H9 (cell line): ENCODE measurements around the gene LRP2BP. TPM values are rescaled to one million over a fixed set of nuclear protein-coding genes. Genes with fewer than 3 reads are reported as not detected.

Experiments
- DNase-seq: peaks from one replicate; pipeline ENCODE4 v3.0.0-alpha.2; 2017
- H2AFZ ChIP-seq: one replicate; pipeline ENCODE4 v1.6.1; 2013; ENCODE audit warnings: mild to moderate bottlenecking, low read length, control low read depth, moderate library complexity
- H2AK5ac ChIP-seq: 2 replicates; pipeline ENCODE4 v1.6.1; 2013; ENCODE audit warnings: low read length, control low read depth, mixed read lengths; ENCODE audit not compliant: insufficient read length
- H2BK120ac ChIP-seq: one replicate; pipeline ENCODE4 v1.6.1; 2013; ENCODE audit warnings: low read depth, mild to moderate bottlenecking, low read length, control low read depth, inconsistent platforms; ENCODE audit not compliant: poor library complexity, severe bottlenecking
- H2BK12ac ChIP-seq: 2 replicates; pipeline ENCODE4 v1.6.1; 2013; ENCODE audit warnings: low read length, control low read depth, mixed read lengths, low read depth; ENCODE audit not compliant: insufficient read length
- H2BK15ac ChIP-seq: 2 replicates; pipeline ENCODE4 v1.6.1; 2013; ENCODE audit warnings: low read depth, low read length, control low read depth
- H2BK20ac ChIP-seq: one replicate; pipeline ENCODE4 v1.6.1; 2013; ENCODE audit warnings: low read depth, mild to moderate bottlenecking, low read length, control low read depth, inconsistent platforms; ENCODE audit not compliant: poor library complexity, severe bottlenecking
- H2BK5ac ChIP-seq: 2 replicates; pipeline ENCODE4 v1.6.1; 2013; ENCODE audit warnings: low read length, control low read depth, mixed read lengths; ENCODE audit not compliant: insufficient read length
- H3K14ac ChIP-seq: 2 replicates; pipeline ENCODE4 v1.6.1; 2013; ENCODE audit warnings: low read length, control low read depth; ENCODE audit not compliant: insufficient read depth
- H3K18ac ChIP-seq: 2 replicates; pipeline ENCODE4 v1.6.1; 2013; ENCODE audit warnings: low read depth, mild to moderate bottlenecking, mixed read lengths, low read length, control low read depth; ENCODE audit not compliant: insufficient read length
- H3K23ac ChIP-seq: 2 replicates; pipeline ENCODE4 v1.6.1; 2013; ENCODE audit warnings: low read length, control low read depth, mixed read lengths, low read depth; ENCODE audit not compliant: insufficient read length
- H3K23me2 ChIP-seq: 2 replicates; pipeline ENCODE4 v1.6.1; 2013; ENCODE audit warnings: low read depth, mild to moderate bottlenecking, mixed read lengths, low read length, control low read depth; ENCODE audit not compliant: insufficient read length, poor library complexity, severe bottlenecking
- H3K27ac ChIP-seq: 2 replicates; pipeline ENCODE4 v1.5.1; 2013; ENCODE audit warnings: low read length, control low read depth, mixed read lengths, low read depth; ENCODE audit not compliant: insufficient read length
- H3K27me3 ChIP-seq: 2 replicates; pipeline ENCODE4 v1.6.1; 2013; ENCODE audit warnings: low read length, control low read depth, inconsistent platforms; ENCODE audit not compliant: insufficient read depth
- H3K4ac ChIP-seq: 2 replicates; pipeline ENCODE4 v1.6.1; 2013; ENCODE audit warnings: low read depth, mild to moderate bottlenecking, control low read depth, inconsistent platforms, low read length, moderate library complexity
- H3K4me1 ChIP-seq: 2 replicates; pipeline ENCODE4 v1.6.1; 2013; ENCODE audit warnings: low read length, control low read depth, inconsistent platforms; ENCODE audit not compliant: insufficient read depth
- H3K4me2 ChIP-seq: 2 replicates; pipeline ENCODE4 v1.6.1; 2013; ENCODE audit warnings: low read length, control low read depth, mixed read lengths; ENCODE audit not compliant: insufficient read length, insufficient read depth
- H3K56ac ChIP-seq: 2 replicates; pipeline ENCODE4 v1.6.1; 2013; ENCODE audit warnings: low read depth, mild to moderate bottlenecking, mixed read lengths, low read length, control low read depth; ENCODE audit not compliant: insufficient read length
- H3K79me1 ChIP-seq: 2 replicates; pipeline ENCODE4 v1.6.1; 2013; ENCODE audit warnings: low read depth, mild to moderate bottlenecking, moderate library complexity, low read length, control low read depth, inconsistent platforms; ENCODE audit not compliant: insufficient read depth, poor library complexity, severe bottlenecking
- H3K79me2 ChIP-seq: 2 replicates; pipeline ENCODE4 v1.6.1; 2013; ENCODE audit warnings: low read length, control low read depth, inconsistent platforms; ENCODE audit not compliant: insufficient read depth
- H3K9ac ChIP-seq: 2 replicates; pipeline ENCODE4 v1.6.1; 2013; ENCODE audit warnings: low read length, control low read depth, mixed read lengths; ENCODE audit not compliant: insufficient read length; ENCODE audit errors: extremely low read depth
- H3K9me3 ChIP-seq: one replicate; pipeline ENCODE4 v1.6.1; 2013; ENCODE audit warnings: low read depth, low read length, inconsistent platforms; ENCODE audit not compliant: control insufficient read depth
- H3T11ph ChIP-seq: one replicate; pipeline ENCODE4 v1.6.1; 2013; ENCODE audit warnings: mild to moderate bottlenecking, low read length, control low read depth, inconsistent platforms
- H4K20me1 ChIP-seq: one replicate; pipeline ENCODE4 v1.6.1; 2013; ENCODE audit not compliant: control insufficient read depth, insufficient read length, insufficient read depth
- H4K5ac ChIP-seq: 2 replicates; pipeline ENCODE4 v1.6.1; 2013; ENCODE audit warnings: low read depth, mild to moderate bottlenecking, mixed read lengths, low read length, control low read depth; ENCODE audit not compliant: insufficient read length
- H4K8ac ChIP-seq: replicated peaks from 2 replicates; pipeline ENCODE4 v1.6.1; 2013; ENCODE audit warnings: low read length, control low read depth, mixed read lengths, low read depth; ENCODE audit not compliant: insufficient read length
- H4K91ac ChIP-seq: 2 replicates; pipeline ENCODE4 v1.6.1; 2013; ENCODE audit warnings: low read depth, mild to moderate bottlenecking, moderate library complexity, mixed read lengths, low read length, control low read depth; ENCODE audit not compliant: insufficient read length
- H3K27ac Mint-ChIP-seq, 3 experiments: 2 replicates in 2 of 3; 3 replicates in 1 of 3; pipeline ENCODE4 v1.8.0; 2020 to 2021; ENCODE audit warnings: mixed read lengths in 3 of 3, mild to moderate bottlenecking in 1 of 3, moderate library complexity in 1 of 3
- H3K27me3 Mint-ChIP-seq: 2 replicates; pipeline ENCODE4 v1.8.0; 2021; ENCODE audit warnings: low read depth, mild to moderate bottlenecking, moderate library complexity, mixed read lengths
- H3K36me3 Mint-ChIP-seq, 3 experiments: 2 replicates in 2 of 3; 3 replicates in 1 of 3; pipeline ENCODE4 v1.8.0; 2020 to 2021; ENCODE audit warnings: low read depth in 3 of 3, mixed read lengths in 3 of 3; ENCODE audit not compliant: insufficient read depth in 1 of 3
- H3K4me1 Mint-ChIP-seq, 2 experiments: 2 replicates each; pipeline ENCODE4 v1.8.0; 2020; ENCODE audit warnings: mixed read lengths in 2 of 2
- H3K4me3 Mint-ChIP-seq, 2 experiments: 2 replicates in 1 of 2; 3 replicates in 1 of 2; pipeline ENCODE4 v1.8.0; 2020 to 2021; ENCODE audit warnings: mild to moderate bottlenecking in 2 of 2, mixed read lengths in 2 of 2, moderate library complexity in 1 of 2
- H3K9me3 Mint-ChIP-seq, 2 experiments: 2 replicates in 1 of 2; 3 replicates in 1 of 2; pipeline ENCODE4 v1.8.0; 2020; ENCODE audit warnings: mild to moderate bottlenecking in 2 of 2, mixed read lengths in 2 of 2, moderate library complexity in 1 of 2
- CTCF ChIP-seq: fragments of 200-600 bp; sonication (generic); conservative IDR thresholded peaks from 3 replicates; pipeline ENCODE4 v1.8.0; 2021; ENCODE audit warnings: antibody characterized with exemption, mild to moderate bottlenecking
- WGBS: extraction: QIAGEN DNeasy Blood & Tissue Kit; methylation state at CpG from one replicate; pipeline ENCODE4 v1.1.7; 2013; ENCODE audit warnings: missing lambda C conversion rate, low lambda C conversion rate, mixed read lengths; ENCODE audit not compliant: insufficient read length; ENCODE audit errors: extremely low coverage; 5-methylcytosine and 5-hydroxymethylcytosine counted together
- total RNA-seq: library from RNA; stranded (reverse); gene quantifications from 2 replicates; pipeline ENCODE4 v1.2.1, GENCODE V29; 2021

The LRP2BP gene
- total RNA-seq, 1 experiment from 2014 or later, result 0.46 TPM

- no peak overlapping the region for H2AK5ac ChIP-seq
- H3K4ac ChIP-seq, result no peak overlapping the region
- no peak overlapping the region for H3K27ac ChIP-seq
- no peak overlapping the region for H2BK12ac ChIP-seq
- no peak overlapping the region for H3K18ac ChIP-seq
- no peaks in the 10 kb centered on the region for H3K23me2 ChIP-seq
- no peak for TF ChIP-seq CTCF
- H3K9me3 ChIP-seq, result no peaks in the 10 kb centered on the region
- H4K5ac ChIP-seq, result no peak overlapping the region
- no peak overlapping the region for H3K23ac ChIP-seq
- H3K36me3 Mint-ChIP-seq, result no peaks in the 10 kb centered on the region
- H3K56ac ChIP-seq, result no peak overlapping the region
- no peak overlapping the region for H4K91ac ChIP-seq
- H3K4me2 ChIP-seq, result no peak overlapping the region
- H3T11ph ChIP-seq, result no peak overlapping the region
- H4K20me1 ChIP-seq, result no peaks in the 10 kb centered on the region
- no peaks in the 10 kb centered on the region for H3K9me3 Mint-ChIP-seq
- H3K79me1 ChIP-seq, result no peaks in the 10 kb centered on the region
- H4K8ac ChIP-seq, result no peak overlapping the region
- no peak overlapping the region for H2AFZ ChIP-seq
- H3K27me3 Mint-ChIP-seq, result no peaks in the 10 kb centered on the region
- H3K79me2 ChIP-seq, result no peaks in the 10 kb centered on the region
- H2BK5ac ChIP-seq, result no peak overlapping the region
- no peaks in the 10 kb centered on the region for H3K4me1 Mint-ChIP-seq
- no peak overlapping the region for H3K9ac ChIP-seq
- H3K4me1 ChIP-seq, result no peaks in the 10 kb centered on the region
- H2BK15ac ChIP-seq, result no peak overlapping the region
- no peak overlapping the region for H2BK120ac ChIP-seq
- no peak overlapping the region for H3K14ac ChIP-seq
- no peaks in the 10 kb centered on the region; the same call in 1 of the 2 replicates for H3K27me3 ChIP-seq
- H3K4me3 Mint-ChIP-seq, result no peak overlapping the region
- WGBS, result no CpG with 5 or more reads among the region's 2 CpGs
- no peak for DNase-seq
- H2BK20ac ChIP-seq, result no peak overlapping the region
- no peak overlapping the region for H3K27ac Mint-ChIP-seq
Observed at GRCh38 chr4:185445209-185445608, 49.5 kb upstream of the LRP2BP start.
